ENCODE data around the gene CLEC14A.

- TF ChIP-seq, protein P1, sequence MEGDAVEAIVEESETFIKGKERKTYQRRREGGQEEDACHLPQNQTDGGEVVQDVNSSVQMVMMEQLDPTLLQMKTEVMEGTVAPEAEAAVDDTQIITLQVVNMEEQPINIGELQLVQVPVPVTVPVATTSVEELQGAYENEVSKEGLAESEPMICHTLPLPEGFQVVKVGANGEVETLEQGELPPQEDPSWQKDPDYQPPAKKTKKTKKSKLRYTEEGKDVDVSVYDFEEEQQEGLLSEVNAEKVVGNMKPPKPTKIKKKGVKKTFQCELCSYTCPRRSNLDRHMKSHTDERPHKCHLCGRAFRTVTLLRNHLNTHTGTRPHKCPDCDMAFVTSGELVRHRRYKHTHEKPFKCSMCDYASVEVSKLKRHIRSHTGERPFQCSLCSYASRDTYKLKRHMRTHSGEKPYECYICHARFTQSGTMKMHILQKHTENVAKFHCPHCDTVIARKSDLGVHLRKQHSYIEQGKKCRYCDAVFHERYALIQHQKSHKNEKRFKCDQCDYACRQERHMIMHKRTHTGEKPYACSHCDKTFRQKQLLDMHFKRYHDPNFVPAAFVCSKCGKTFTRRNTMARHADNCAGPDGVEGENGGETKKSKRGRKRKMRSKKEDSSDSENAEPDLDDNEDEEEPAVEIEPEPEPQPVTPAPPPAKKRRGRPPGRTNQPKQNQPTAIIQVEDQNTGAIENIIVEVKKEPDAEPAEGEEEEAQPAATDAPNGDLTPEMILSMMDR (IDR thresholded peaks at IDR 0.05 in 8 of 11, conservative IDR thresholded peaks at IDR 0.05 in 3 of 11): no peak
- TF ChIP-seq POLR2A (IDR thresholded peaks at IDR 0.05) (no peak), POLR2AphosphoS5 (IDR thresholded peaks at IDR 0.05) (no peak)
These were observed 29.5 kb downstream of the CLEC14A start for GRCh38 chr14:38226366-38226765.
